Lung (tissue), 12 donors: ENCODE measurements around the gene AMBRA1. TPM values are rescaled to one million over a fixed set of nuclear protein-coding genes. Genes with fewer than 3 reads are reported as not detected.

Source experiments
- ATAC-seq: fragments of 200-7000 bp; cut with Tn5 transposase; one replicate; pipeline ENCODE4 v1.9.1; 2020; ENCODE audit warnings: moderate number of reproducible peaks; ENCODE audit not compliant: insufficient read depth, low FRiP score
- DNase-seq, 3 donors: peaks; one replicate each; pipeline ENCODE4 v3.0.0-alpha.2; 2013 to 2017
- H3K27ac ChIP-seq, 2 donors: one replicate each; pipeline ENCODE4 v1.5.1; 2013; ENCODE audit warnings: mild to moderate bottlenecking in 2 of 2, moderate library complexity in 2 of 2, control low read depth in 1 of 2, inconsistent platforms in 1 of 2, low read depth in 1 of 2, low read length in 1 of 2
- H3K27me3 ChIP-seq, 3 donors: one replicate each; pipeline ENCODE4 v1.5.1; 2013; ENCODE audit warnings: low read length in 2 of 3; ENCODE audit not compliant: control insufficient read depth in 3 of 3, insufficient read depth in 3 of 3
- H3K36me3 ChIP-seq, 4 donors: one replicate each; pipeline ENCODE4 v1.5.1; 2013; ENCODE audit warnings: low read length in 4 of 4, mild to moderate bottlenecking in 1 of 4, moderate library complexity in 1 of 4; ENCODE audit not compliant: control insufficient read depth in 4 of 4, insufficient read depth in 4 of 4
- H3K4me1 ChIP-seq, 5 donors: one replicate each; pipeline ENCODE4 v1.5.1; 2013; ENCODE audit warnings: low read length in 5 of 5, mild to moderate bottlenecking in 2 of 5, moderate library complexity in 1 of 5; ENCODE audit not compliant: control insufficient read depth in 5 of 5, insufficient read depth in 5 of 5
- H3K4me3 ChIP-seq: one replicate; pipeline ENCODE4 v1.5.1; 2013; ENCODE audit warnings: mild to moderate bottlenecking, control low read depth, moderate library complexity
- H3K9ac ChIP-seq, 2 donors: one replicate each; pipeline ENCODE4 v1.5.1; 2013; ENCODE audit warnings: low read length in 2 of 2, control low read depth in 1 of 2; ENCODE audit not compliant: insufficient read depth in 1 of 2
- H3K9me3 ChIP-seq, 4 donors: one replicate each; pipeline ENCODE4 v1.5.1; 2013; ENCODE audit warnings: low read length in 3 of 4, mild to moderate bottlenecking in 1 of 4, moderate library complexity in 1 of 4; ENCODE audit not compliant: control insufficient read depth in 4 of 4, insufficient read depth in 3 of 4
- WGBS, 2 donors: extraction: QIAGEN DNeasy Blood & Tissue Kit; methylation state at CpG; one replicate each; pipeline ENCODE4 v1.1.7; 2013; 5-methylcytosine and 5-hydroxymethylcytosine counted together
- polyA plus RNA-seq, 2 donors: library from polyadenylated mRNA; stranded (reverse); fragments of 200-250 nt; gene quantifications; one replicate each; pipeline ENCODE4 v1.2.1, GENCODE V29; 2013
- total RNA-seq, 2 donors: library from RNA; depleted of rRNA in 1 of 2; stranded (reverse); fragments of >200 nt in 1 of 2; gene quantifications; one replicate each; pipeline ENCODE4 v1.2.1, GENCODE V29; 2014 to 2021
- TF ChIP-seq, protein P1 (sequence below): IDR thresholded peaks from 2 replicates; pipeline ENCODE4 v1.5.1; 2012; ENCODE audit warnings: mild to moderate bottlenecking; ENCODE audit errors: control extremely low read depth, extremely low read depth
- donor health status: control.
- donor health status: control.
- donor health status: Bipolar disorder and iron deficiency.
- donor health status: healthy.
- donor health status: DM: yes; HTN: yes; CAD: no.

AMBRA1 gene
- total and polyA plus RNA-seq, 4 donors = 7.4 to 41.2 (median 23.7) TPM

DNA sequence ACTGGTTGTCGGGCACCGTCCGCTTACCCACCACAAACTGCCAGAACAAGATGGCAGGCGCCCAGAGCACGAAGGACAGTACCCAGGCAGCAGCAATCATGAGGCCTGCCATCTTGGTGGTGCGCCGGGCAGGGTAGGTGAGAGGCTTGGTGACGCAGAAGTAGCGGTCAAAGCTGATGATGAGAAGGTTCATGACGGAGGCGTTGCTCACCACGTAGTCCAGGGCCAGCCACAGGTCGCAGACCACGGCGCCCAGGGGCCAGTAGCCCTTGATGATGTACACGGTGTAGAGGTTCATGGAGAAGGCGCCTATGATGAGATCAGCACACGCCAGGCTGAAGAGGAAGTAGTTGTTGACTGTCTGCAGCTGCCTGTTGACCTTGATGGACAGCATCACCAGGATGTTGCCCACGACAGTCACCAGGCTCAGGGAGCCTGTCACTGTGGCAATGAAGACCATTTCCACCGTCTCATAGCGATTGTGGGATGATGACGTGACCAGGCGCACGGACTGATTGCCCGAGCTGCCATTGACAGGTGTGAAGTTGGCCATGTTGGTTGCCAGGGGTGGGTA, 207.7 kb downstream of the AMBRA1 start:
- WGBS, 2 donors = 92 to 93% methylated on average over 25 of the region's 25 CpGs
- Histone ChIP-seq H3K4me1 (peaks cover 0 to 41% (median 16%) of the 10 kb centered on the region in 5 donors), H3K27ac (no peak overlapping the region), H3K9ac (no peak overlapping the region), H3K36me3 (peaks cover 0 to 7% (median 3%) of the 10 kb centered on the region in 4 donors), H3K9me3 (no peaks in the 10 kb centered on the region), H3K4me3 (no peak overlapping the region), H3K27me3 (peaks cover 0 to 31% (median 28%) of the 10 kb centered on the region in 3 donors)
- TF ChIP-seq, protein P1, sequence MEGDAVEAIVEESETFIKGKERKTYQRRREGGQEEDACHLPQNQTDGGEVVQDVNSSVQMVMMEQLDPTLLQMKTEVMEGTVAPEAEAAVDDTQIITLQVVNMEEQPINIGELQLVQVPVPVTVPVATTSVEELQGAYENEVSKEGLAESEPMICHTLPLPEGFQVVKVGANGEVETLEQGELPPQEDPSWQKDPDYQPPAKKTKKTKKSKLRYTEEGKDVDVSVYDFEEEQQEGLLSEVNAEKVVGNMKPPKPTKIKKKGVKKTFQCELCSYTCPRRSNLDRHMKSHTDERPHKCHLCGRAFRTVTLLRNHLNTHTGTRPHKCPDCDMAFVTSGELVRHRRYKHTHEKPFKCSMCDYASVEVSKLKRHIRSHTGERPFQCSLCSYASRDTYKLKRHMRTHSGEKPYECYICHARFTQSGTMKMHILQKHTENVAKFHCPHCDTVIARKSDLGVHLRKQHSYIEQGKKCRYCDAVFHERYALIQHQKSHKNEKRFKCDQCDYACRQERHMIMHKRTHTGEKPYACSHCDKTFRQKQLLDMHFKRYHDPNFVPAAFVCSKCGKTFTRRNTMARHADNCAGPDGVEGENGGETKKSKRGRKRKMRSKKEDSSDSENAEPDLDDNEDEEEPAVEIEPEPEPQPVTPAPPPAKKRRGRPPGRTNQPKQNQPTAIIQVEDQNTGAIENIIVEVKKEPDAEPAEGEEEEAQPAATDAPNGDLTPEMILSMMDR = no peak
- no peak for DNase-seq
- no peak for ATAC-seq

DNA sequence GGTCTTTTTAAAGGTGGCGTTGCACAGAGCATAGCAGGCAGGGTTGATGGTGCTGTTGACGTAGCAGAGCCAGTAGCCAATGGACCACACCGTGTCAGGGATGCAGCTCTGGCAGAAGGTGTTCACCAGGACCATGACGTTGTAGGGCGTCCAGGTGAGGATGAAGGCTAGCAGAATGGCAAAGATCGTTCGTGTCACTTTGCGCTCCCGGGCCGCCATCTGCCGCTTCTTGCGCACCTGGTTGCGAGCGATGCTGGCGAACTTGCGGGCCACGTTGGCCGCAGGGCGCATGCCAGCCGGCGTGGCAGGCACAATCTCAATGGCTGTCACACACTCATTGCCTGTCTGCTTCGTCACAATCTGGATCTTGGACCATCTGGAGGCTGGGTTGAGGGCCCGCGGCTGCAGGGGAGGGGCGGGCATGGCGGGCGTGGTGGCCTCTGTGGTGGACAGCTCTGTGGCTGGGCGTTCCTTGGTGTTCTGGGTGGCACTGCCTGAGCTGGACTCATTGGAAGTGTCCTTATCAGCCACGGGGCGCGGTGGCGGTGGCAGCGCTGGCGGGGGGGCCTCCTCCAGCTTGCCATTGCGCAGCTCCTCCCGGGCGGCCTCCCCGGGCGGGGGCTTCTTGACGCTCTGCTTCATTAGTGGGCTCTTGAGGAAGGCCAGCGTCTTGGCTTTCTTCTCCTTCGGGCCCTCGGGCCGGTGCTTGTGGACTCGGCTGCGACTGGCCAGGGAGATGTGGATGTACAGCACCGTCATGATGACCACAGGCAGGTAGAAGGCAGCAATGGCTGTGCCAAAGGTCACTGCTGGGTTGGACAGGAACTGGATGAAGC, 208.4 kb downstream of the AMBRA1 start:
- Histone ChIP-seq H3K4me3 (no peak overlapping the region), H3K27ac (no peak overlapping the region), H3K9me3 (no peaks in the 10 kb centered on the region), H3K27me3 (peaks cover 0 to 26% (median 20%) of the 10 kb centered on the region in 3 donors), H3K36me3 (peaks cover 0 to 7% (median 3%) of the 10 kb centered on the region in 4 donors), H3K9ac (no peak overlapping the region), H3K4me1 (peaks cover 0 to 37% (median 12%) of the 10 kb centered on the region in 5 donors)
- 96% methylated on average over 47 of the region's 47 CpGs for WGBS, 2 donors
- TF ChIP-seq, protein P1 = no peak
- DNase-seq (no peak), ATAC-seq (no peak)

DNA sequence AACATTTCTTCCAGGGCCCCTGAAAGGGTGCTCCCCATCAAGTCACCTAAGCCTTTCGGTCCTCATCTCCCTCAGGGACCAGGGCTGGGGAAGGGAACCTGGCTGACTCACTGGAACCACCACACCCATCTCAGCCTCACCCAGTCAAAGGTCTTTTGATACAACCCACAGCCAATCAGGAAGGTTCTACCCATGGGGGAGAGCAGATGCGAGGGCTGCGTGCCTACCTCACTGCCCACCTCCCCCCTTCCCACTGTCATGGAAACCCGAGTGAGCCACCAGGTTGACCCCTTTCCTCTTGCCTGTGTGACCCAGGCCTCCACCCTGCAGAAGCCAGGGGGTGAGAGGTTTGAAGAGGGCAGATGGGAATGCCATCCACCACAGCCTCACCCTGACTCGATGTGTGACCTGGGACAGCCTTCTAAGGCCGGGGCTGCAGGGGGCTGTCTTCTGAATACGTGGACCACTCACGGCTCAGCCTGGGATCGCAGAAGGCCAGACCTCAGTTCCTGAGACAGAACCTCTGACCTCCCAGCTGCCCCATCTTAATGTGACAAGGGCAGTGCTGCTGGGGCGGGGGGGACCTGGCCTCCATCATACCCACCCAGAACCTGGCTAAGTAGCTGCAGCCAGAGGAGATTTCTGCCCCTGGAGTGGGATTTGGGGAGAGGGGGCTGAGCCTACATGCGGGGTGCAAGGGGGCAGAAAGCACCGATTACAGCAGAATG, 209.7 kb downstream of the AMBRA1 start:
- no peak overlapping the region for H3K9ac ChIP-seq
- TF ChIP-seq, protein P1 = no peak
- H3K4me3 ChIP-seq = no peak overlapping the region
- 88 to 94% methylated on average over 12 of the region's 12 CpGs for WGBS, 2 donors
- H3K27ac ChIP-seq = no peak overlapping the region
- ATAC-seq = no peak
- H3K36me3 ChIP-seq = peaks cover 0 to 7% (median 3%) of the 10 kb centered on the region in 4 donors
- peaks cover 0 to 32% (median 7%) of the 10 kb centered on the region in 5 donors for H3K4me1 ChIP-seq
- H3K9me3 ChIP-seq = no peaks in the 10 kb centered on the region
- H3K27me3 ChIP-seq = peaks cover 0 to 17% (median 9%) of the 10 kb centered on the region in 3 donors
- DNase-seq = no peak
